ENCODE measurements around the gene TMEM244.

TMEM244 gene

DNA sequence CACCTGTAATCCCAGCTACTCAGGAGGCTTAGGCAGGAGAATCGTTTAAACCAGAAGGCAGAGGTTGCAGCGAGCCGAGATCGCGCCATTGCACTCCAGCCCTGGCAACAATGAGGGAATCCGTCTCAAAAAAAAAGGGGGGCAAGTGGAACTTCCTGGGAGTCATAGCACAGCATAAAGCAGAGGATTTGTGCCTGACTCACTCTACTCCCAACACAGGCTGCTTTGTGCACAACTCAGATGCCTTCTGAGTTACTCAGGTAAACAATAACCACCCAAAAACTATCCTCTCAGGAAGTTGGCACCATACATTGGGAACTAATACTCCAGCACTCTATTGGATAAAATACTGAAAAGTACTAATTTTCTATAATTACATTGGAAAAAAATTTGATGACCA is 2.5 kb upstream of the TMEM244 start:
- H3K9me3 ChIP-seq (ENCODE audit: insufficient read depth, low read length) = no peaks in the 10 kb centered on the region
- no peak overlapping the region for H3K27ac ChIP-seq (ENCODE audit: low read length)
- no peak overlapping the region for H3K9ac ChIP-seq (ENCODE audit: low read length)
- H2AFZ ChIP-seq (ENCODE audit: low read depth, low read length) = no peak overlapping the region
- no peak overlapping the region for H3K4me3 ChIP-seq (ENCODE audit: low read length)
- H3K4me2 ChIP-seq (ENCODE audit: low read length) = no peak overlapping the region
- H3K27me3 ChIP-seq (ENCODE audit: low read depth, low read length) = no peaks in the 10 kb centered on the region
- H3K79me2 ChIP-seq (ENCODE audit: low read length) = no peaks in the 10 kb centered on the region
- no peaks in the 10 kb centered on the region for H3K36me3 ChIP-seq (replicated peaks; ENCODE audit: low read depth, low read length)
- H3K4me1 ChIP-seq (ENCODE audit: low read length) = peaks cover 12% of the 10 kb centered on the region
- no peak for TF ChIP-seq EZH2phosphoT487 (IDR thresholded peaks at IDR 0.05; ENCODE audit: low read depth)
- TF ChIP-seq, protein P1, sequence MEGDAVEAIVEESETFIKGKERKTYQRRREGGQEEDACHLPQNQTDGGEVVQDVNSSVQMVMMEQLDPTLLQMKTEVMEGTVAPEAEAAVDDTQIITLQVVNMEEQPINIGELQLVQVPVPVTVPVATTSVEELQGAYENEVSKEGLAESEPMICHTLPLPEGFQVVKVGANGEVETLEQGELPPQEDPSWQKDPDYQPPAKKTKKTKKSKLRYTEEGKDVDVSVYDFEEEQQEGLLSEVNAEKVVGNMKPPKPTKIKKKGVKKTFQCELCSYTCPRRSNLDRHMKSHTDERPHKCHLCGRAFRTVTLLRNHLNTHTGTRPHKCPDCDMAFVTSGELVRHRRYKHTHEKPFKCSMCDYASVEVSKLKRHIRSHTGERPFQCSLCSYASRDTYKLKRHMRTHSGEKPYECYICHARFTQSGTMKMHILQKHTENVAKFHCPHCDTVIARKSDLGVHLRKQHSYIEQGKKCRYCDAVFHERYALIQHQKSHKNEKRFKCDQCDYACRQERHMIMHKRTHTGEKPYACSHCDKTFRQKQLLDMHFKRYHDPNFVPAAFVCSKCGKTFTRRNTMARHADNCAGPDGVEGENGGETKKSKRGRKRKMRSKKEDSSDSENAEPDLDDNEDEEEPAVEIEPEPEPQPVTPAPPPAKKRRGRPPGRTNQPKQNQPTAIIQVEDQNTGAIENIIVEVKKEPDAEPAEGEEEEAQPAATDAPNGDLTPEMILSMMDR (IDR thresholded peaks at IDR 0.05; ENCODE audit: low read depth, low read length) = no peak
- no peaks in the 10 kb centered on the region for H4K20me1 ChIP-seq (ENCODE audit: insufficient read depth, low read length)

DNA sequence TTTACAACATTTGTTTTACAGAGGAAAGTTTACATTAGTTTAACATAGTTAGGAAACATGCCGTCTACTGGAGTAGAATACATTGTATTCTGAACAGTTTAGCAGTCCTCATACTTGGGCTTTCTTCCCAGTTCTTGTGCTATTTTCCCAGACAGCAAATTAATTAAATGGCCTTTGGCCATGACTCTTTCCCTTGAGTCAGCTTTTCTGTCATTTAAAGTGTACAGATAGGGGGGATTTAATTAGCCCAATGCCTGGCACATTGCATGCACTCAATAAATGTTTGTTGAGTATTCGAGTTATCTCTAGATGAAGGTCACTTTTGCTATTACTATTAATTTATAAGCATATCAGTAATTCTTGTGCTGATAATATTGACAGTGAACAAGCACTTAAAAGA is 1.6 kb downstream of the TMEM244 start:
- Histone ChIP-seq H3K4me2 (ENCODE audit: low read length) (no peak overlapping the region), H3K4me3 (ENCODE audit: low read length) (no peak overlapping the region), H3K36me3 (replicated peaks; ENCODE audit: low read depth, low read length) (no peaks in the 10 kb centered on the region), H4K20me1 (ENCODE audit: insufficient read depth, low read length) (no peaks in the 10 kb centered on the region), H3K9ac (ENCODE audit: low read length) (no peak overlapping the region), H3K79me2 (ENCODE audit: low read length) (no peaks in the 10 kb centered on the region), H3K9me3 (ENCODE audit: insufficient read depth, low read length) (no peaks in the 10 kb centered on the region), H3K27ac (ENCODE audit: low read length) (no peak overlapping the region), H2AFZ (ENCODE audit: low read depth, low read length) (no peak overlapping the region), H3K27me3 (ENCODE audit: low read depth, low read length) (no peaks in the 10 kb centered on the region), H3K4me1 (ENCODE audit: low read length) (no peaks in the 10 kb centered on the region)
- TF ChIP-seq, protein P1 (IDR thresholded peaks at IDR 0.05; ENCODE audit: low read depth, low read length) = no peak
- TF ChIP-seq EZH2phosphoT487 (IDR thresholded peaks at IDR 0.05; ENCODE audit: low read depth) = no peak

DNA sequence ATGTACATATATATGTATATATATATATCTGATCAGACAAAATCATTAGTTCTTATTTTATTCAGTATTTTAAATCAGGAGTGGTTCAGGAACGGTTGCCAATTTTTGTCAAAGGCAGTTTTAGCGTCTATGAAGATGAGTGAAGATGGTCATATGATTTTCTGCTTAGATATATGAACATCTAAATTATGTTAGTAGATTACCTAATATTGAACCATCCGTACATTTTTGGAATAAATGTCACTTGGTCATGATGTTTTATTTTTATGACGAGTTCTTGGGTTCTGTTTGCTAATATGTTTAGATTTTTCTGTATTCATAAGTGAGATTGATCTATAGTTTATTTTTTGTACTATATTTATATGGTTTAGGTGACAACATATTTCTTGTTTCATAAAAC is 3.3 kb downstream of the TMEM244 start:
- TF ChIP-seq EZH2phosphoT487 (IDR thresholded peaks at IDR 0.05; ENCODE audit: low read depth) = no peak
- TF ChIP-seq, protein P1 (IDR thresholded peaks at IDR 0.05; ENCODE audit: low read depth, low read length) = no peak
- H3K27ac ChIP-seq (ENCODE audit: low read length) = no peak overlapping the region
- no peaks in the 10 kb centered on the region for H3K4me1 ChIP-seq (ENCODE audit: low read length)
- no peak overlapping the region for H3K4me3 ChIP-seq (ENCODE audit: low read length)
- H3K79me2 ChIP-seq (ENCODE audit: low read length) = no peaks in the 10 kb centered on the region
- H4K20me1 ChIP-seq (ENCODE audit: insufficient read depth, low read length) = no peaks in the 10 kb centered on the region
- H3K27me3 ChIP-seq (ENCODE audit: low read depth, low read length) = no peaks in the 10 kb centered on the region
- H2AFZ ChIP-seq (ENCODE audit: low read depth, low read length) = no peak overlapping the region
- no peaks in the 10 kb centered on the region for H3K9me3 ChIP-seq (ENCODE audit: insufficient read depth, low read length)
- H3K4me2 ChIP-seq (ENCODE audit: low read length) = no peak overlapping the region
- H3K36me3 ChIP-seq (replicated peaks; ENCODE audit: low read depth, low read length) = no peaks in the 10 kb centered on the region
- no peak overlapping the region for H3K9ac ChIP-seq (ENCODE audit: low read length)

DNA sequence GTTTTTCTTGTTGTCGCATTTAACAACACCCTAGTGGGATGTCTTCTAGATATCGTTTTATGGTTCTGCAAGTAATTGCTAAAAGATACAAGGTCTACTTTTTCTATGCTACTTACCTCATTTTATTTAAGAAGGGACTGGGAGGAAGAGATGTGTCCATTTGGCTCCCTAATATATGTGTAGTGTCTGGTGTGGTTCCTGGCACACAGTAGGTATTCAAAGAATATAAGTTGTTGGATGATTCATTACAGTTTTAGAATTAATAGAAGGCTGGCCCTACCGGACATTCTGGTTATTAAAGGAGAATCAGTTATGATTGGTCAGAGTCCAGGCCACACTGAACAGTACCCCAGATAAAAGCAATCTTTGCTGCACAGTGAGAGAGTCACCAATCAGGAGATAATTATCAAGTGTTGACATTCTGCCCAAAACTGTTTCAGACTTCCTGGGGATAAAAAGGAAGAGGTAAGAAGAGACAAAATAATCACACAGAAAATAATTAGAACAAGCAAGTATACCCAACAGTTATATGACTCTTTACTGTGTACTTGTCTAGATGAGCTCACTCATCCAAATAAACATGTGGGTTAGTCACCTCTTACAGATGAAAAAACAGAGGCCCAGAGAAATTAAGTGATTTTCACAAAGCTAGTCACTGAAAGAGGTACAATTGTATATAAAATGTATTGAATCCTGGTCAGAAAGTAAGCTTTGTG is 7.0 kb downstream of the TMEM244 start:
- Histone ChIP-seq H2AFZ (ENCODE audit: low read depth, low read length) (no peak overlapping the region), H3K4me1 (ENCODE audit: low read length) (no peaks in the 10 kb centered on the region), H3K4me2 (ENCODE audit: low read length) (no peak overlapping the region), H4K20me1 (ENCODE audit: insufficient read depth, low read length) (no peaks in the 10 kb centered on the region), H3K9ac (ENCODE audit: low read length) (no peak overlapping the region), H3K36me3 (replicated peaks; ENCODE audit: low read depth, low read length) (no peaks in the 10 kb centered on the region), H3K4me3 (ENCODE audit: low read length) (no peak overlapping the region), H3K9me3 (ENCODE audit: insufficient read depth, low read length) (no peaks in the 10 kb centered on the region), H3K27me3 (ENCODE audit: low read depth, low read length) (no peaks in the 10 kb centered on the region), H3K27ac (ENCODE audit: low read length) (no peak overlapping the region), H3K79me2 (ENCODE audit: low read length) (no peaks in the 10 kb centered on the region)
- TF ChIP-seq, protein P1 (IDR thresholded peaks at IDR 0.05; ENCODE audit: low read depth, low read length) = no peak
- TF ChIP-seq EZH2phosphoT487 (IDR thresholded peaks at IDR 0.05; ENCODE audit: low read depth) = no peak

Data from OCI-LY3 (cell line).